ENCODE measurements around the gene P4HTM.
A peak's percentile ranks its signal among the peaks of the same experiment; 100 is the strongest.

P4HTM gene

GRCh38 chr3:48997102-48997635 lies 7.1 kb downstream of the P4HTM start:
- Histone ChIP-seq H3K27me3 (ENCODE audit: control insufficient read depth in 3 of 3, insufficient read depth in 3 of 3, low read depth in 1 of 3, low read length in 3 of 3) (no peaks in the 10 kb centered on the region), H3K27ac (replicated peaks; ENCODE audit: low read length) (no peak overlapping the region)
- no CpG with 5 or more reads among the region's 8 CpGs for WGBS, 2 donors (ENCODE audit: extremely low coverage in 2 of 2, insufficient read length in 2 of 2, insufficient replicate concordance in 1 of 2)

GRCh38 chr3:48997714-48998637 lies 7.9 kb downstream of the P4HTM start:
- H2AFZ ChIP-seq (ENCODE audit: low read length), result no peak overlapping the region
- H3K18ac ChIP-seq (ENCODE audit: low read length), result peak overlapping the region; percentile 49
- H2BK120ac ChIP-seq (ENCODE audit: low read depth, low read length), result no peak overlapping the region
- DNase-seq (ENCODE audit: low spot score), result no peak
- no peak overlapping the region for H4K91ac ChIP-seq (ENCODE audit: low read depth, low read length, poor library complexity)
- no peak overlapping the region for H2BK5ac ChIP-seq (ENCODE audit: low read length)
- H3K27ac ChIP-seq (replicated peaks; ENCODE audit: low read length), result peak overlapping the region; percentile 11
- WGBS, 2 donors (ENCODE audit: extremely low coverage in 2 of 2, insufficient read length in 2 of 2, insufficient replicate concordance in 1 of 2), result no CpG with 5 or more reads among the region's 20 CpGs
- H3K79me1 ChIP-seq (ENCODE audit: low read depth, low read length), result no peaks in the 10 kb centered on the region
- no peak overlapping the region for H3K14ac ChIP-seq (ENCODE audit: low read length)
- H4K8ac ChIP-seq (ENCODE audit: low read depth, low read length), result peak overlapping the region; percentile 75
- peak overlapping the region; percentile 78 for H3K9ac ChIP-seq (ENCODE audit: low read depth, low read length, poor library complexity)
- peaks cover 20 to 27% of the 10 kb centered on the region in 2 donors for H3K4me1 ChIP-seq (ENCODE audit: control insufficient read depth in 2 of 2, insufficient read depth in 1 of 2, low read depth in 1 of 2, low read length in 2 of 2)
- no peak overlapping the region for H3K4me2 ChIP-seq (ENCODE audit: insufficient read depth, low read length, poor library complexity, severe bottlenecking)
- H3K4me3 ChIP-seq (ENCODE audit: low read length in 2 of 2), result no peak overlapping the region
- no peaks in the 10 kb centered on the region for H3K27me3 ChIP-seq (ENCODE audit: control insufficient read depth in 3 of 3, insufficient read depth in 3 of 3, low read depth in 1 of 3, low read length in 3 of 3)
- H3K9me3 ChIP-seq (replicated peaks in 1 of 2; ENCODE audit: control insufficient read depth in 2 of 2, insufficient read depth in 1 of 2, low read depth in 1 of 2, low read length in 2 of 2), result no peaks in the 10 kb centered on the region
- peaks cover 4 to 22% of the 10 kb centered on the region in 2 donors for H3K36me3 ChIP-seq (replicated peaks in 1 of 2; ENCODE audit: control insufficient read depth in 2 of 2, insufficient read depth in 2 of 2, low read length in 2 of 2)
- peak overlapping the region; percentile 64 for H2AK5ac ChIP-seq (ENCODE audit: low read depth, low read length)
- no peak overlapping the region for H2BK12ac ChIP-seq (ENCODE audit: low read length)
- H2BK15ac ChIP-seq (ENCODE audit: low read length), result no peak overlapping the region
- peak overlapping the region; percentile 69 for H3K23ac ChIP-seq (ENCODE audit: low read depth, low read length, poor library complexity)
- no peak overlapping the region for H3K4ac ChIP-seq (ENCODE audit: low read length)

More at GRCh38 chr3:48997102-48997635, 7.1 kb downstream of the P4HTM start:
- no peak overlapping the region for H2BK120ac ChIP-seq (ENCODE audit: low read depth, low read length)
- peak overlapping the region; percentile 3 for H2BK5ac ChIP-seq (ENCODE audit: low read length)
- H2AFZ ChIP-seq (ENCODE audit: low read length), result no peak overlapping the region
- no peak overlapping the region for H3K4me2 ChIP-seq (ENCODE audit: insufficient read depth, low read length, poor library complexity, severe bottlenecking)
- H3K79me1 ChIP-seq (ENCODE audit: low read depth, low read length), result no peaks in the 10 kb centered on the region
- H2AK5ac ChIP-seq (ENCODE audit: low read depth, low read length), result no peak overlapping the region
- no peak overlapping the region for H3K4me3 ChIP-seq (ENCODE audit: low read length in 2 of 2)
- peaks cover 2 to 22% of the 10 kb centered on the region in 2 donors for H3K36me3 ChIP-seq (replicated peaks in 1 of 2; ENCODE audit: control insufficient read depth in 2 of 2, insufficient read depth in 2 of 2, low read length in 2 of 2)
- H3K4ac ChIP-seq (ENCODE audit: low read length), result no peak overlapping the region
- peaks cover 20 to 27% of the 10 kb centered on the region in 2 donors for H3K4me1 ChIP-seq (ENCODE audit: control insufficient read depth in 2 of 2, insufficient read depth in 1 of 2, low read depth in 1 of 2, low read length in 2 of 2)
- no peak overlapping the region for H3K9ac ChIP-seq (ENCODE audit: low read depth, low read length, poor library complexity)
- H2BK15ac ChIP-seq (ENCODE audit: low read length), result no peak overlapping the region
- no peak overlapping the region for H4K8ac ChIP-seq (ENCODE audit: low read depth, low read length)
- H4K91ac ChIP-seq (ENCODE audit: low read depth, low read length, poor library complexity), result no peak overlapping the region
- no peak for DNase-seq (ENCODE audit: low spot score)
- no peaks in the 10 kb centered on the region for H3K9me3 ChIP-seq (replicated peaks in 1 of 2; ENCODE audit: control insufficient read depth in 2 of 2, insufficient read depth in 1 of 2, low read depth in 1 of 2, low read length in 2 of 2)
- H2BK12ac ChIP-seq (ENCODE audit: low read length), result no peak overlapping the region
- peak overlapping the region; percentile 25 for H3K18ac ChIP-seq (ENCODE audit: low read length)
- H3K14ac ChIP-seq (ENCODE audit: low read length), result no peak overlapping the region
- H3K23ac ChIP-seq (ENCODE audit: low read depth, low read length, poor library complexity), result peak overlapping the region; percentile 29

GRCh38 chr3:48999085-48999858 lies 9.2 kb downstream of the P4HTM start:
- Histone ChIP-seq H4K91ac (ENCODE audit: low read depth, low read length, poor library complexity) (no peak overlapping the region), H3K27ac (replicated peaks; ENCODE audit: low read length) (no peak overlapping the region)

More at GRCh38 chr3:48999085-48999858, 9.2 kb downstream of the P4HTM start:
- H3K4ac ChIP-seq (ENCODE audit: low read length), result no peak overlapping the region
- H4K8ac ChIP-seq (ENCODE audit: low read depth, low read length), result no peak overlapping the region
- no peak overlapping the region for H2BK120ac ChIP-seq (ENCODE audit: low read depth, low read length)
- no CpG with 5 or more reads among the region's 8 CpGs for WGBS, 2 donors (ENCODE audit: extremely low coverage in 2 of 2, insufficient read length in 2 of 2, insufficient replicate concordance in 1 of 2)
- no peak overlapping the region for H3K14ac ChIP-seq (ENCODE audit: low read length)
- no peak overlapping the region for H2AFZ ChIP-seq (ENCODE audit: low read length)
- no peak overlapping the region for H2BK12ac ChIP-seq (ENCODE audit: low read length)
- H3K23ac ChIP-seq (ENCODE audit: low read depth, low read length, poor library complexity), result peak overlapping the region; percentile 57
- H3K36me3 ChIP-seq (replicated peaks in 1 of 2; ENCODE audit: control insufficient read depth in 2 of 2, insufficient read depth in 2 of 2, low read length in 2 of 2), result peaks cover 4 to 17% of the 10 kb centered on the region in 2 donors
- H2AK5ac ChIP-seq (ENCODE audit: low read depth, low read length), result peak overlapping the region; percentile 31
- H3K18ac ChIP-seq (ENCODE audit: low read length), result no peak overlapping the region
- H3K79me1 ChIP-seq (ENCODE audit: low read depth, low read length), result no peaks in the 10 kb centered on the region
- H3K4me3 ChIP-seq (ENCODE audit: low read length in 2 of 2), result no peak overlapping the region
- no peak overlapping the region for H2BK5ac ChIP-seq (ENCODE audit: low read length)
- H3K9me3 ChIP-seq (replicated peaks in 1 of 2; ENCODE audit: control insufficient read depth in 2 of 2, insufficient read depth in 1 of 2, low read depth in 1 of 2, low read length in 2 of 2), result no peaks in the 10 kb centered on the region
- no peak overlapping the region for H3K4me2 ChIP-seq (ENCODE audit: insufficient read depth, low read length, poor library complexity, severe bottlenecking)
- no peak overlapping the region for H3K9ac ChIP-seq (ENCODE audit: low read depth, low read length, poor library complexity)
- no peaks in the 10 kb centered on the region for H3K27me3 ChIP-seq (ENCODE audit: control insufficient read depth in 3 of 3, insufficient read depth in 3 of 3, low read depth in 1 of 3, low read length in 3 of 3)
- DNase-seq (ENCODE audit: low spot score), result no peak
- peaks cover 22 to 27% of the 10 kb centered on the region in 2 donors for H3K4me1 ChIP-seq (ENCODE audit: control insufficient read depth in 2 of 2, insufficient read depth in 1 of 2, low read depth in 1 of 2, low read length in 2 of 2)
- H2BK15ac ChIP-seq (ENCODE audit: low read length), result no peak overlapping the region
